Smooth muscle cell (in vitro differentiated cells): ENCODE measurements around the gene PBRM1. TPM values are rescaled to one million over a fixed set of nuclear protein-coding genes. Genes with fewer than 3 reads are reported as not detected.

Experiments
- DNase-seq: peaks from one replicate; lab custom pipeline; 2025; ENCODE audit not compliant: unreplicated experiment; lab: John Stamatoyannopoulos, UW
- H2AFZ ChIP-seq: fragments of 200-600 bp; sonication (generic); 2 replicates; pipeline ENCODE4 v1.6.0; 2016; ENCODE audit warnings: antibody characterized with exemption, low read depth, mild to moderate bottlenecking
- H3F3A ChIP-seq: fragments of 200-600 bp; sonication (generic); 2 replicates; pipeline ENCODE4 v1.6.0; 2017; ENCODE audit warnings: antibody characterized with exemption, low read depth
- H3K27ac ChIP-seq: fragments of 200-600 bp; sonication (generic); 2 replicates; pipeline ENCODE4 v1.5.1; 2016; ENCODE audit warnings: low read depth, mild to moderate bottlenecking
- H3K27me3 ChIP-seq: fragments of 200-600 bp; sonication (generic); 2 replicates; pipeline ENCODE4 v1.6.1; 2016; ENCODE audit warnings: low read depth, mild to moderate bottlenecking
- H3K36me3 ChIP-seq: fragments of 200-600 bp; sonication (generic); 2 replicates; pipeline ENCODE4 v1.5.1; 2016; ENCODE audit warnings: low read depth
- H3K4me1 ChIP-seq: fragments of 200-600 bp; sonication (generic); 2 replicates; pipeline ENCODE4 v1.5.1; 2016; ENCODE audit warnings: low read depth
- H3K4me2 ChIP-seq: fragments of 200-600 bp; sonication (generic); 2 replicates; pipeline ENCODE4 v1.6.0; 2016; ENCODE audit warnings: mild to moderate bottlenecking
- H3K4me3 ChIP-seq: fragments of 200-600 bp; sonication (generic); 2 replicates; pipeline ENCODE4 v1.5.1; 2016; ENCODE audit warnings: mild to moderate bottlenecking
- H3K79me2 ChIP-seq: fragments of 200-600 bp; sonication (generic); 2 replicates; pipeline ENCODE4 v1.6.0; 2016; ENCODE audit warnings: low read depth, mild to moderate bottlenecking
- H3K9ac ChIP-seq: fragments of 200-600 bp; sonication (generic); 2 replicates; pipeline ENCODE4 v1.6.0; 2016; ENCODE audit warnings: low read depth
- H3K9me3 ChIP-seq: fragments of 200-600 bp; sonication (generic); replicated peaks from 2 replicates; pipeline ENCODE4 v1.5.1; 2016; ENCODE audit warnings: low read depth
- H4K20me1 ChIP-seq: fragments of 200-600 bp; sonication (generic); 2 replicates; pipeline ENCODE4 v1.6.0; 2016; ENCODE audit warnings: low read depth
- WGBS: methylation state at CpG from one replicate; pipeline ENCODE4 v1.1.7; 2016; ENCODE audit warnings: low lambda C conversion rate; 5-methylcytosine and 5-hydroxymethylcytosine counted together
- polyA plus RNA-seq: library from polyadenylated mRNA; unstranded; fragments of >200 nt; fragmentation: Nextera tagmentation; extraction: Ambion mirVana; gene quantifications from 2 replicates; pipeline ENCODE4 v1.2.1, GENCODE V29; 2016
- total RNA-seq: library from RNA; depleted of rRNA; stranded (reverse); fragments of >200 nt; gene quantifications from 2 replicates; pipeline ENCODE4 v1.2.3, GENCODE V29; 2014
- TF ChIP-seq, protein P1 (sequence below): fragments of 200-600 bp; sonication (generic); IDR thresholded peaks from 2 replicates; pipeline ENCODE4 v1.5.1; 2017; ENCODE audit warnings: borderline replicate concordance, mild to moderate bottlenecking, antibody characterized with exemption; ENCODE audit not compliant: insufficient read depth, poor library complexity, severe bottlenecking

Gene PBRM1
- total and polyA plus RNA-seq, 2 experiments from 2014 or later: 27.6 to 62.8 TPM

DNA sequence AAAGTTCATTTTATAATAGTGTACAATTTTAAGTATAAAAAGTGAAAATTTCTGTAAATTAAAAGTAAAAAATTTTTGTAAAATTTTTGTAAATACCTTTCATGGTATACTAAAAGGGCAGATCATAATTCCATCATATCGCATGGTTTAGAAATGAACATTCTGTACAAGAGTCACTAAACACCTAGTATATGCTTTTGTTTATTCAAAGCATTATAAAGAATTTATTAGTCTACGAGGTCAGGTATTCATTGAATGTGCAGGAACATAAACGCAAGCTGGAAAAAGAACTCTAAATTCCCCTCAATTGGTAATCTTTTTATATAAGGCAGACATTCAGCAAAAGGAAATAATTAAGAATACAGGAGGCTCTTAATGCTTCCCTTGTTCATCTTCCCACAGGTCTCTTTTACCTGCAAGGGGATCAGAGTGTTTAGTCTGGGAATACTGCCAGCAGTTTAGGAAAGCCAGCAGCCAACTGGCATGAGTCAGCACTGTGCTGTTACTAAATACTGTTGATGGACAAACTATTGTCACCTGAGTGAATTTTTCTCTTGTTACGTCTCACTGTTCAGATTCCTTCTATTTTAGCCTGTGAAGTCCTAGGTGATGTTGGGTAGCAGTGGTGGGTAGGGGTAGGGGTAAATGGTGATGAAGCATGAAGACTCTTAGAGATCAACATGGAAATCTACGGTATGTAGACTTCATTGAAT, 79.2 kb downstream of the PBRM1 start:
- H3K4me3 ChIP-seq: no peak overlapping the region
- H3K79me2 ChIP-seq: no peaks in the 10 kb centered on the region
- 94% methylated on average over 5 of the region's 5 CpGs for WGBS
- H3K9me3 ChIP-seq: no peaks in the 10 kb centered on the region
- peak overlapping the region; percentile 6 for H3K27ac ChIP-seq
- TF ChIP-seq, protein P1, sequence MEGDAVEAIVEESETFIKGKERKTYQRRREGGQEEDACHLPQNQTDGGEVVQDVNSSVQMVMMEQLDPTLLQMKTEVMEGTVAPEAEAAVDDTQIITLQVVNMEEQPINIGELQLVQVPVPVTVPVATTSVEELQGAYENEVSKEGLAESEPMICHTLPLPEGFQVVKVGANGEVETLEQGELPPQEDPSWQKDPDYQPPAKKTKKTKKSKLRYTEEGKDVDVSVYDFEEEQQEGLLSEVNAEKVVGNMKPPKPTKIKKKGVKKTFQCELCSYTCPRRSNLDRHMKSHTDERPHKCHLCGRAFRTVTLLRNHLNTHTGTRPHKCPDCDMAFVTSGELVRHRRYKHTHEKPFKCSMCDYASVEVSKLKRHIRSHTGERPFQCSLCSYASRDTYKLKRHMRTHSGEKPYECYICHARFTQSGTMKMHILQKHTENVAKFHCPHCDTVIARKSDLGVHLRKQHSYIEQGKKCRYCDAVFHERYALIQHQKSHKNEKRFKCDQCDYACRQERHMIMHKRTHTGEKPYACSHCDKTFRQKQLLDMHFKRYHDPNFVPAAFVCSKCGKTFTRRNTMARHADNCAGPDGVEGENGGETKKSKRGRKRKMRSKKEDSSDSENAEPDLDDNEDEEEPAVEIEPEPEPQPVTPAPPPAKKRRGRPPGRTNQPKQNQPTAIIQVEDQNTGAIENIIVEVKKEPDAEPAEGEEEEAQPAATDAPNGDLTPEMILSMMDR: no peak
- no peaks in the 10 kb centered on the region for H3F3A ChIP-seq
- no peak overlapping the region for H3K4me2 ChIP-seq
- no peak overlapping the region for H3K9ac ChIP-seq
- H3K27me3 ChIP-seq: no peaks in the 10 kb centered on the region
- H3K4me1 ChIP-seq: no peaks in the 10 kb centered on the region
- peaks cover 20% of the 10 kb centered on the region for H4K20me1 ChIP-seq
- no peak for DNase-seq
- H3K36me3 ChIP-seq: peaks cover 40% of the 10 kb centered on the region
- no peak overlapping the region for H2AFZ ChIP-seq

DNA sequence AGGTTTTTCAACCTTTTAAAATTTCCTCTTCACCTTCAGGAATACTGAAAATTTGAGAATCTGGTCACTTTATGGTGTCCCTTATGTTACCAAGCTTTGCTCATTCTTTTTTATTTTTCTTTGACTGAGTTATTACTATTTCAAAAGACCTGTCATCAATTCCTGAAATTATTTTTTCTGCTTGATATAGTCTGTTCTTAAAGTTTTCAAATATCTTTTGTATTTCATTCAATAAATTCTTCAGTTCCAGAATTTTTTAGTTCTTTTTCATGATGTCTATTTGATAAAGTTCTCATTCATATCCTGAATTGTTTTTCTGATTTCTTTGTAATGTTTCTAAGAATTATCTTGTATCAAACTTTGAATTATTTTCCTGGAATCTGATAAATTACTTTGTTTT, 85.5 kb downstream of the PBRM1 start:
- DNase-seq: no peak
- Histone ChIP-seq H3K4me1 (no peaks in the 10 kb centered on the region), H3K79me2 (no peaks in the 10 kb centered on the region), H3K27ac (no peak overlapping the region), H3F3A (no peaks in the 10 kb centered on the region), H3K4me3 (no peak overlapping the region), H3K4me2 (no peak overlapping the region), H3K9me3 (peaks cover 12% of the 10 kb centered on the region), H2AFZ (no peak overlapping the region), H4K20me1 (no peaks in the 10 kb centered on the region), H3K27me3 (no peaks in the 10 kb centered on the region), H3K36me3 (peaks cover 33% of the 10 kb centered on the region), H3K9ac (no peak overlapping the region)
- TF ChIP-seq, protein P1: no peak

DNA sequence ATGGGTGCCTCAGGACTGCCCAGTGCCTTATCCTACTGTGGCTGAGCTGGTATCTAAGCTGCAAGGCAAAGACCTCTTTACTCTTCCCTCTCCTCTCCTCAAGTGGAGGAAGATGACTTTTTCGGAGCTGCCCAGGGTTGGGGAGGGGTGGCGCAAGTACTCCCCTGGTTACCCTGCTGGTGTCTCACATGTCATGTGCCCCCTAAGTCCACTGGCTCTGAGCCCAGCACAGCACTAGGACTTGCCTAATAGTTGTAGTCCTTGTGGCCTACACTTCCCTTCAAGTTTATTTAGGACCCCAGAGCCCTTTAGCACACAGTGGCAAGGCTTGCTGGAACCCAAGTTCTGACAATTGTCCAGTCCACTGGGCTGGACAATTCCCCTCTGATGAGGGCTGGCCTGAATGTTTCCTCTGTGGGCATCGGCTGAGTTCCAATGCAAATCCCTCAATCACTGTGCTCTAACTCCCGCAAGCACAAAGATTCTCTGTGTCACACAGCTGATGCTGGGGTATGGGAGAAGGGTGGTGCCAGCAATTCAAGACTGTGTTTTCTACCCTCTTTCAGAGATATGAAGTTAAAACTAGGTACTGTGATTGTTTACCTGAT, 89.0 kb downstream of the PBRM1 start:
- H3K4me3 ChIP-seq: no peak overlapping the region
- H4K20me1 ChIP-seq: no peaks in the 10 kb centered on the region
- H3K27me3 ChIP-seq: no peaks in the 10 kb centered on the region
- TF ChIP-seq, protein P1: no peak
- no peak overlapping the region for H2AFZ ChIP-seq
- no peak overlapping the region for H3K9ac ChIP-seq
- WGBS: 98% methylated on average over 4 of the region's 4 CpGs
- peaks cover 11% of the 10 kb centered on the region for H3K36me3 ChIP-seq
- H3K4me1 ChIP-seq: no peaks in the 10 kb centered on the region
- no peak overlapping the region for H3K4me2 ChIP-seq
- no peak overlapping the region for H3K27ac ChIP-seq
- H3K9me3 ChIP-seq: peaks cover 12% of the 10 kb centered on the region
- DNase-seq: no peak
- H3F3A ChIP-seq: no peaks in the 10 kb centered on the region
- no peaks in the 10 kb centered on the region for H3K79me2 ChIP-seq

DNA sequence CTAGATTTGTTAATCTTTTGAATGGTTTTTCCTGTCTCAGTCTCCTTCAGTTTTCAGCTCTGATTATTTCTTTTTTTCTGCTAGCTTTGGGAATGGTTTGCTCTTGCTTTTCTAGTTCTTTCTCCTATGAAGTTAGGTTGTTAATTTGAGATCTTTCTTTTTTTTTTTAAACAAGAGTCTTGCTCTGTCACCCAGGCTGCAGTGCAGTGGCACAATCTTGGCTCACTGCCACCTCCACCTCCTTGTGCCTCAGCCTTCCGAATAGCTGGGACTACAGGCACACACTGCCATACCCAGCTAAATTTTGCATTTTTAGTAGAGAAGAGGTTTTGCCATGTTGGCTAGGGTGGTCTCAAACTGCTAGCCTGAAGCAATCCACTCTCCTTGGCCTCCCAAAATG, 92.6 kb downstream of the PBRM1 start:
- no peaks in the 10 kb centered on the region for H3K79me2 ChIP-seq
- no peak overlapping the region for H3K9ac ChIP-seq
- TF ChIP-seq, protein P1: no peak
- no peak overlapping the region for H2AFZ ChIP-seq
- DNase-seq: no peak
- H3K27ac ChIP-seq: no peak overlapping the region
- no peak overlapping the region for H3K4me3 ChIP-seq
- H3K9me3 ChIP-seq: no peaks in the 10 kb centered on the region
- H4K20me1 ChIP-seq: no peaks in the 10 kb centered on the region
- H3K36me3 ChIP-seq: peaks cover 11% of the 10 kb centered on the region
- no peaks in the 10 kb centered on the region for H3K27me3 ChIP-seq
- H3K4me1 ChIP-seq: no peaks in the 10 kb centered on the region
- 100% methylated on average over 1 of the region's 1 CpG for WGBS
- H3K4me2 ChIP-seq: no peak overlapping the region
- H3F3A ChIP-seq: no peaks in the 10 kb centered on the region
